HEK293 (cell line): ENCODE results near the gene TTLL13.
A peak's percentile ranks its signal among the peaks of the same experiment; 100 is the strongest.

Source experiments
- BCL11A ChIP-seq: fragments of 450-650 bp; formaldehyde crosslinking; IDR thresholded peaks from 2 replicates; pipeline ENCODE4 v1.5.1; 2016; ENCODE audit warnings: low read depth, missing biosample characterization, missing genetic modification characterization
- MYNN ChIP-seq: fragments of 450-650 bp; formaldehyde crosslinking; IDR thresholded peaks from 2 replicates; pipeline ENCODE4 v1.5.1; 2016; ENCODE audit warnings: missing biosample characterization, missing genetic modification characterization, borderline replicate concordance
- OSR2 ChIP-seq: fragments of 450-650 bp; formaldehyde crosslinking; IDR thresholded peaks from 2 replicates; pipeline ENCODE4 v1.5.1; 2016; ENCODE audit warnings: missing biosample characterization, missing genetic modification characterization
- OVOL3 ChIP-seq: fragments of 450-650 bp; formaldehyde crosslinking; IDR thresholded peaks from 2 replicates; pipeline ENCODE4 v1.5.1; 2016; ENCODE audit warnings: missing biosample characterization, missing genetic modification characterization
- SCRT1 ChIP-seq: fragments of 450-650 bp; formaldehyde crosslinking; IDR thresholded peaks from 2 replicates; pipeline ENCODE4 v1.5.1; 2016; ENCODE audit warnings: missing biosample characterization, missing genetic modification characterization, borderline replicate concordance
- ZBTB17 ChIP-seq: fragments of 450-650 bp; formaldehyde crosslinking; IDR thresholded peaks from 2 replicates; pipeline ENCODE4 v1.5.1; 2016; ENCODE audit warnings: missing biosample characterization, missing genetic modification characterization
- ZNF146 ChIP-seq: fragments of 450-650 bp; formaldehyde crosslinking; IDR thresholded peaks from 2 replicates; pipeline ENCODE4 v1.5.1; 2016; ENCODE audit warnings: missing biosample characterization, missing genetic modification characterization
- ZNF174 ChIP-seq: fragments of 450-650 bp; formaldehyde crosslinking; IDR thresholded peaks from 2 replicates; pipeline ENCODE4 v1.5.0; 2017; ENCODE audit warnings: missing biosample characterization, mild to moderate bottlenecking, missing genetic modification characterization
- ZNF2 ChIP-seq: fragments of 450-650 bp; formaldehyde crosslinking; IDR thresholded peaks from 2 replicates; pipeline ENCODE4 v1.5.1; 2016; ENCODE audit warnings: missing biosample characterization, missing genetic modification characterization
- ZNF248 ChIP-seq: fragments of 450-650 bp; formaldehyde crosslinking; IDR thresholded peaks from 2 replicates; pipeline ENCODE4 v1.5.1; 2017; ENCODE audit warnings: missing biosample characterization, missing genetic modification characterization
- ZNF341 ChIP-seq: fragments of 450-650 bp; formaldehyde crosslinking; IDR thresholded peaks from 2 replicates; pipeline ENCODE4; 2016; ENCODE audit warnings: low read depth, missing biosample characterization, missing genetic modification characterization
- ZNF394 ChIP-seq: fragments of 450-650 bp; formaldehyde crosslinking; IDR thresholded peaks from 2 replicates; pipeline ENCODE4 v1.5.1; 2016; ENCODE audit warnings: missing biosample characterization, missing genetic modification characterization, mild to moderate bottlenecking, moderate library complexity, borderline replicate concordance
- ZNF544 ChIP-seq: fragments of 450-650 bp; formaldehyde crosslinking; IDR thresholded peaks from 2 replicates; pipeline ENCODE4 v1.5.0; 2017; ENCODE audit warnings: missing biosample characterization, missing genetic modification characterization
- ZNF571 ChIP-seq: fragments of 450-650 bp; formaldehyde crosslinking; IDR thresholded peaks from 2 replicates; pipeline ENCODE4 v1.5.0; 2017; ENCODE audit warnings: missing biosample characterization, missing genetic modification characterization
- ZNF585B ChIP-seq: fragments of 450-650 bp; formaldehyde crosslinking; IDR thresholded peaks from 2 replicates; pipeline ENCODE4 v1.5.1; 2016; ENCODE audit warnings: missing biosample characterization, missing genetic modification characterization
- ZNF623 ChIP-seq: fragments of 450-650 bp; formaldehyde crosslinking; IDR thresholded peaks from 2 replicates; pipeline ENCODE4 v1.5.1; 2016; ENCODE audit warnings: missing biosample characterization, missing genetic modification characterization
- ZNF791 ChIP-seq: fragments of 450-650 bp; formaldehyde crosslinking; IDR thresholded peaks from 2 replicates; pipeline ENCODE4 v1.5.1; 2016; ENCODE audit warnings: missing biosample characterization, missing genetic modification characterization
- ZNF843 ChIP-seq: fragments of 450-650 bp; formaldehyde crosslinking; IDR thresholded peaks from 2 replicates; pipeline ENCODE4 v1.5.1; 2016; ENCODE audit warnings: missing biosample characterization, missing genetic modification characterization
- ZSCAN23 ChIP-seq: fragments of 450-650 bp; formaldehyde crosslinking; IDR thresholded peaks from 2 replicates; pipeline ENCODE4 v1.5.1; 2016; ENCODE audit warnings: missing biosample characterization, missing genetic modification characterization
- ZXDB ChIP-seq: fragments of 450-650 bp; formaldehyde crosslinking; IDR thresholded peaks from 2 replicates; pipeline ENCODE4 v1.5.1; 2016; ENCODE audit warnings: missing biosample characterization, missing genetic modification characterization
- TF ChIP-seq, protein P1 (sequence below): fragments of 450-650 bp; formaldehyde crosslinking; optimal IDR thresholded peaks from 2 replicates; pipeline ENCODE3; 2016; ENCODE audit warnings: missing biosample characterization, mild to moderate bottlenecking, missing genetic modification characterization
- TF ChIP-seq, protein P2 (sequence below): fragments of 450-650 bp; formaldehyde crosslinking; IDR thresholded peaks from 2 replicates; pipeline ENCODE4 v1.5.1; 2016; ENCODE audit warnings: missing biosample characterization, missing genetic modification characterization
- TF ChIP-seq, protein P3 (sequence below): fragments of 450-650 bp; formaldehyde crosslinking; IDR thresholded peaks from 2 replicates; pipeline ENCODE4 v1.5.1; 2017; ENCODE audit warnings: missing biosample characterization, missing genetic modification characterization
- TF ChIP-seq, protein P4 (sequence below): fragments of 450-650 bp; formaldehyde crosslinking; IDR thresholded peaks from 2 replicates; pipeline ENCODE4 v1.5.1; 2016; ENCODE audit warnings: missing biosample characterization, missing genetic modification characterization
- TF ChIP-seq, protein P5 (sequence below): fragments of 450-650 bp; formaldehyde crosslinking; IDR thresholded peaks from 2 replicates; pipeline ENCODE4 v1.5.1; 2016; ENCODE audit warnings: missing biosample characterization, missing genetic modification characterization, low read depth
- TF ChIP-seq, protein P6 (sequence below): fragments of 450-650 bp; formaldehyde crosslinking; IDR thresholded peaks from 2 replicates; pipeline ENCODE4 v1.5.1; 2016; ENCODE audit warnings: missing biosample characterization, missing genetic modification characterization, low read depth
- TF ChIP-seq, protein P7 (sequence below): fragments of 450-650 bp; formaldehyde crosslinking; IDR thresholded peaks from 2 replicates; pipeline ENCODE4 v1.5.1; 2016; ENCODE audit warnings: missing biosample characterization, missing genetic modification characterization
- TF ChIP-seq, protein P8 (sequence below): fragments of 450-650 bp; formaldehyde crosslinking; IDR thresholded peaks from 2 replicates; pipeline ENCODE4 v1.5.1; 2017; ENCODE audit warnings: missing biosample characterization, missing genetic modification characterization

TTLL13 gene

DNA sequence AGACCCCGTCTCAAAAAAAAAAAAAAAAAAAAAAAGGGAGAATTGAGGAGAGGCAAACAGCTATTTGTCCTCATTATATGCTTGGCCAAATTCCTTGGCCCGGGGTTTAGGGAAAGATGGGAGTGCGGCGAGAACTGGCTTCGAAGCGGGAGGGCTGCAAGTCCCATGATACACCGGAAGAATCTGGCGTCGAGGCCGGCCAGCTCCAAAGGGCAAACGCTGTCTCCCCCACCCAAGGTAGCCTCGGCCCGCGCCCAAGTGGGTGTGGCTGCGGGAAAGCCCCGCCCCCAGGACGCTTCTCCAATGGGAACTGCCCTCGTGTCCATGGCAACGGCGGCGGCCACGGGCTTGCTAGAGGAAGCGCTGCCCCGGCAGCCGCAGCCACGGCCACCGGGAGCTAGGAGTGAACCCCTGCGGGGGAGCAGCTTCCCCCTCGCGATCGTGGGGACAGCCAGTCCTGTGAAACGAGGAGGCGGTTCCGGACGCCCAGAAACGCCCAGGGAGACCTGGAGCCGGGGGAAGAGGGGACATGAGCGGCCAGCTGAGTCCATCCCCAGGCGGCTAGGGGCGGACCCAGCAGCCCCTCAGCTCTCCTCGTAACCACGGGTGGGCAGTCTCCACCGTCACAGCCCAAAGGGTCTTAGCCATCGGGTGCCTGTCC lies at the start of gene TTLL13 (continued):
- TF ChIP-seq, protein P1, sequence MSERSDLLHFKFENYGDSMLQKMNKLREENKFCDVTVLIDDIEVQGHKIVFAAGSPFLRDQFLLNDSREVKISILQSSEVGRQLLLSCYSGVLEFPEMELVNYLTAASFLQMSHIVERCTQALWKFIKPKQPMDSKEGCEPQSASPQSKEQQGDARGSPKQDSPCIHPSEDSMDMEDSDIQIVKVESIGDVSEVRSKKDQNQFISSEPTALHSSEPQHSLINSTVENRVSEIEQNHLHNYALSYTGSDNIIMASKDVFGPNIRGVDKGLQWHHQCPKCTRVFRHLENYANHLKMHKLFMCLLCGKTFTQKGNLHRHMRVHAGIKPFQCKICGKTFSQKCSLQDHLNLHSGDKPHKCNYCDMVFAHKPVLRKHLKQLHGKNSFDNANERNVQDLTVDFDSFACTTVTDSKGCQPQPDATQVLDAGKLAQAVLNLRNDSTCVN (tag by site-specific recombination) = peak; percentile 59
- TF ChIP-seq, protein P2, sequence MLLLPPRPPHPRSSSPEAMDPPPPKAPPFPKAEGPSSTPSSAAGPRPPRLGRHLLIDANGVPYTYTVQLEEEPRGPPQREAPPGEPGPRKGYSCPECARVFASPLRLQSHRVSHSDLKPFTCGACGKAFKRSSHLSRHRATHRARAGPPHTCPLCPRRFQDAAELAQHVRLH (tag by site-specific recombination) = no peak
- TF ChIP-seq ZNF571 (no peak), ZSCAN23 (tag by site-specific recombination) (no peak), ZNF623 (tag by site-specific recombination) (no peak), ZNF585B (tag by site-specific recombination) (no peak), ZNF394 (tag by site-specific recombination) (no peak), OSR2 (tag by site-specific recombination) (peak; percentile 57), ZXDB (tag by site-specific recombination) (peak; percentile 98), ZNF174 (no peak), ZNF146 (tag by site-specific recombination) (no peak), ZNF248 (no peak), ZNF341 (tag by site-specific recombination) (peak; percentile 60), OVOL3 (no peak), MYNN (tag by site-specific recombination) (no peak), BCL11A (no peak), SCRT1 (no peak), ZNF843 (0 out of 2 replicates have a peak, but pooled peaks have one; percentile 29), ZBTB17 (tag by site-specific recombination) (peak; percentile 46; the same call in 1 of the 2 replicates), ZNF2 (no peak), ZNF544 (no peak), ZNF791 (no peak)
- TF ChIP-seq, protein P3, sequence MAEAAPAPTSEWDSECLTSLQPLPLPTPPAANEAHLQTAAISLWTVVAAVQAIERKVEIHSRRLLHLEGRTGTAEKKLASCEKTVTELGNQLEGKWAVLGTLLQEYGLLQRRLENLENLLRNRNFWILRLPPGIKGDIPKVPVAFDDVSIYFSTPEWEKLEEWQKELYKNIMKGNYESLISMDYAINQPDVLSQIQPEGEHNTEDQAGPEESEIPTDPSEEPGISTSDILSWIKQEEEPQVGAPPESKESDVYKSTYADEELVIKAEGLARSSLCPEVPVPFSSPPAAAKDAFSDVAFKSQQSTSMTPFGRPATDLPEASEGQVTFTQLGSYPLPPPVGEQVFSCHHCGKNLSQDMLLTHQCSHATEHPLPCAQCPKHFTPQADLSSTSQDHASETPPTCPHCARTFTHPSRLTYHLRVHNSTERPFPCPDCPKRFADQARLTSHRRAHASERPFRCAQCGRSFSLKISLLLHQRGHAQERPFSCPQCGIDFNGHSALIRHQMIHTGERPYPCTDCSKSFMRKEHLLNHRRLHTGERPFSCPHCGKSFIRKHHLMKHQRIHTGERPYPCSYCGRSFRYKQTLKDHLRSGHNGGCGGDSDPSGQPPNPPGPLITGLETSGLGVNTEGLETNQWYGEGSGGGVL = no peak
- TF ChIP-seq, protein P4, sequence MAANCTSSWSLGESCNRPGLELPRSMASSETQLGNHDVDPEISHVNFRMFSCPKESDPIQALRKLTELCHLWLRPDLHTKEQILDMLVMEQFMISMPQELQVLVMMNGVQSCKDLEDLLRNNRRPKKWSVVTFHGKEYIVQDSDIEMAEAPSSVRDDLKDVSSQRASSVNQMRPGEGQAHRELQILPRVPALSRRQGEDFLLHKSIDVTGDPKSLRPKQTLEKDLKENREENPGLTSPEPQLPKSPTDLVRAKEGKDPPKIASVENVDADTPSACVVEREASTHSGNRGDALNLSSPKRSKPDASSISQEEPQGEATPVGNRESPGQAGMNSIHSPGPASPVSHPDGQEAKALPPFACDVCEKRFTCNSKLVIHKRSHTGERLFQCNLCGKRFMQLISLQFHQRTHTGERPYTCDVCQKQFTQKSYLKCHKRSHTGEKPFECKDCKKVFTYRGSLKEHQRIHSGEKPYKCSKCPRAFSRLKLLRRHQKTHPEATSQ = no peak
- TF ChIP-seq, protein P5, sequence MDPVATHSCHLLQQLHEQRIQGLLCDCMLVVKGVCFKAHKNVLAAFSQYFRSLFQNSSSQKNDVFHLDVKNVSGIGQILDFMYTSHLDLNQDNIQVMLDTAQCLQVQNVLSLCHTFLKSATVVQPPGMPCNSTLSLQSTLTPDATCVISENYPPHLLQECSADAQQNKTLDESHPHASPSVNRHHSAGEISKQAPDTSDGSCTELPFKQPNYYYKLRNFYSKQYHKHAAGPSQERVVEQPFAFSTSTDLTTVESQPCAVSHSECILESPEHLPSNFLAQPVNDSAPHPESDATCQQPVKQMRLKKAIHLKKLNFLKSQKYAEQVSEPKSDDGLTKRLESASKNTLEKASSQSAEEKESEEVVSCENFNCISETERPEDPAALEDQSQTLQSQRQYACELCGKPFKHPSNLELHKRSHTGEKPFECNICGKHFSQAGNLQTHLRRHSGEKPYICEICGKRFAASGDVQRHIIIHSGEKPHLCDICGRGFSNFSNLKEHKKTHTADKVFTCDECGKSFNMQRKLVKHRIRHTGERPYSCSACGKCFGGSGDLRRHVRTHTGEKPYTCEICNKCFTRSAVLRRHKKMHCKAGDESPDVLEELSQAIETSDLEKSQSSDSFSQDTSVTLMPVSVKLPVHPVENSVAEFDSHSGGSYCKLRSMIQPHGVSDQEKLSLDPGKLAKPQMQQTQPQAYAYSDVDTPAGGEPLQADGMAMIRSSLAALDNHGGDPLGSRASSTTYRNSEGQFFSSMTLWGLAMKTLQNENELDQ (tag by site-specific recombination) = no peak
- TF ChIP-seq, protein P6, sequence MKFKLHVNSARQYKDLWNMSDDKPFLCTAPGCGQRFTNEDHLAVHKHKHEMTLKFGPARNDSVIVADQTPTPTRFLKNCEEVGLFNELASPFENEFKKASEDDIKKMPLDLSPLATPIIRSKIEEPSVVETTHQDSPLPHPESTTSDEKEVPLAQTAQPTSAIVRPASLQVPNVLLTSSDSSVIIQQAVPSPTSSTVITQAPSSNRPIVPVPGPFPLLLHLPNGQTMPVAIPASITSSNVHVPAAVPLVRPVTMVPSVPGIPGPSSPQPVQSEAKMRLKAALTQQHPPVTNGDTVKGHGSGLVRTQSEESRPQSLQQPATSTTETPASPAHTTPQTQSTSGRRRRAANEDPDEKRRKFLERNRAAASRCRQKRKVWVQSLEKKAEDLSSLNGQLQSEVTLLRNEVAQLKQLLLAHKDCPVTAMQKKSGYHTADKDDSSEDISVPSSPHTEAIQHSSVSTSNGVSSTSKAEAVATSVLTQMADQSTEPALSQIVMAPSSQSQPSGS = no peak
- TF ChIP-seq, protein P7, sequence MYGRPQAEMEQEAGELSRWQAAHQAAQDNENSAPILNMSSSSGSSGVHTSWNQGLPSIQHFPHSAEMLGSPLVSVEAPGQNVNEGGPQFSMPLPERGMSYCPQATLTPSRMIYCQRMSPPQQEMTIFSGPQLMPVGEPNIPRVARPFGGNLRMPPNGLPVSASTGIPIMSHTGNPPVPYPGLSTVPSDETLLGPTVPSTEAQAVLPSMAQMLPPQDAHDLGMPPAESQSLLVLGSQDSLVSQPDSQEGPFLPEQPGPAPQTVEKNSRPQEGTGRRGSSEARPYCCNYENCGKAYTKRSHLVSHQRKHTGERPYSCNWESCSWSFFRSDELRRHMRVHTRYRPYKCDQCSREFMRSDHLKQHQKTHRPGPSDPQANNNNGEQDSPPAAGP = no peak
- TF ChIP-seq, protein P8, sequence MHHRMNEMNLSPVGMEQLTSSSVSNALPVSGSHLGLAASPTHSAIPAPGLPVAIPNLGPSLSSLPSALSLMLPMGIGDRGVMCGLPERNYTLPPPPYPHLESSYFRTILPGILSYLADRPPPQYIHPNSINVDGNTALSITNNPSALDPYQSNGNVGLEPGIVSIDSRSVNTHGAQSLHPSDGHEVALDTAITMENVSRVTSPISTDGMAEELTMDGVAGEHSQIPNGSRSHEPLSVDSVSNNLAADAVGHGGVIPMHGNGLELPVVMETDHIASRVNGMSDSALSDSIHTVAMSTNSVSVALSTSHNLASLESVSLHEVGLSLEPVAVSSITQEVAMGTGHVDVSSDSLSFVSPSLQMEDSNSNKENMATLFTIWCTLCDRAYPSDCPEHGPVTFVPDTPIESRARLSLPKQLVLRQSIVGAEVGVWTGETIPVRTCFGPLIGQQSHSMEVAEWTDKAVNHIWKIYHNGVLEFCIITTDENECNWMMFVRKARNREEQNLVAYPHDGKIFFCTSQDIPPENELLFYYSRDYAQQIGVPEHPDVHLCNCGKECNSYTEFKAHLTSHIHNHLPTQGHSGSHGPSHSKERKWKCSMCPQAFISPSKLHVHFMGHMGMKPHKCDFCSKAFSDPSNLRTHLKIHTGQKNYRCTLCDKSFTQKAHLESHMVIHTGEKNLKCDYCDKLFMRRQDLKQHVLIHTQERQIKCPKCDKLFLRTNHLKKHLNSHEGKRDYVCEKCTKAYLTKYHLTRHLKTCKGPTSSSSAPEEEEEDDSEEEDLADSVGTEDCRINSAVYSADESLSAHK (tag by site-specific recombination) = no peak
